ENCODE results near the gene NUP43.

DNA sequence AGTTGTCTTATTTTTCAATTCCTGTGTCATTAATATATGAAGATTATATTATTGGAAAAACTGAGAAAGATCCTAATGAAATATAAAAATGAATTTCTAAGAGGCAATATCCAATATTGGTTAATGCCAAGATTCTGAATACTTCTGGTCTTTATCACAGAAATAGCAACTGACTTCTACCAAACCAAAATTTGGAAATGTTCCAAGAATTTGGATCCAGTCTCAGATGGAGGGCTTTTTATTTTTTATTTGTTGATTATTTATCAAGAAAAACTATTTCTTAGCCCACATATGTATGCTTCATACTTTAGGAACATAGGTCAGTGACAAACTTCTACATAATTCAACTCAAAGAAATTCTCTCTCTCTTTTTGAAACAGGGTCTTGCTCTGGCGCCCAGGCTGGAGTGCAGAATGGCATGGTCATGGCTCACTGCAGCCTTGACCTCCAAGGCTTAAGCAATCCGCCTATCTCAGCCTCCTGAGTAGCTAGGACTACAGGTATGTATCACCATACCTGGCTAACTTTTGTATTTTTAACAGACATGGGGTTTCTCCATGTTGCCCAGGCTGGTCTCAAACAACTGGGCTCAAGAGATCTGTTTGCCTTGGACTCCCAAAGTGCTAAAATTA, 13.1 kb downstream of the NUP43 start:
- TF ChIP-seq, protein P1, sequence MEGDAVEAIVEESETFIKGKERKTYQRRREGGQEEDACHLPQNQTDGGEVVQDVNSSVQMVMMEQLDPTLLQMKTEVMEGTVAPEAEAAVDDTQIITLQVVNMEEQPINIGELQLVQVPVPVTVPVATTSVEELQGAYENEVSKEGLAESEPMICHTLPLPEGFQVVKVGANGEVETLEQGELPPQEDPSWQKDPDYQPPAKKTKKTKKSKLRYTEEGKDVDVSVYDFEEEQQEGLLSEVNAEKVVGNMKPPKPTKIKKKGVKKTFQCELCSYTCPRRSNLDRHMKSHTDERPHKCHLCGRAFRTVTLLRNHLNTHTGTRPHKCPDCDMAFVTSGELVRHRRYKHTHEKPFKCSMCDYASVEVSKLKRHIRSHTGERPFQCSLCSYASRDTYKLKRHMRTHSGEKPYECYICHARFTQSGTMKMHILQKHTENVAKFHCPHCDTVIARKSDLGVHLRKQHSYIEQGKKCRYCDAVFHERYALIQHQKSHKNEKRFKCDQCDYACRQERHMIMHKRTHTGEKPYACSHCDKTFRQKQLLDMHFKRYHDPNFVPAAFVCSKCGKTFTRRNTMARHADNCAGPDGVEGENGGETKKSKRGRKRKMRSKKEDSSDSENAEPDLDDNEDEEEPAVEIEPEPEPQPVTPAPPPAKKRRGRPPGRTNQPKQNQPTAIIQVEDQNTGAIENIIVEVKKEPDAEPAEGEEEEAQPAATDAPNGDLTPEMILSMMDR (IDR thresholded peaks at IDR 0.05), result no peak
- TF ChIP-seq EZH2 (IDR thresholded peaks at IDR 0.05), result no peak

Measured in neural progenitor cell (in vitro differentiated cells).